Measurements from ENCODE around the gene SZT2. TPM values are rescaled to one million over a fixed set of nuclear protein-coding genes. Genes with fewer than 3 reads are reported as not detected.

The SZT2 gene
- total and polyA plus RNA-seq, 2 of the 13 experiments (the other 11 are each of a cell fraction or from before 2014, with no cell fraction given), result 8.0 to 8.8 TPM

- TF ChIP-seq ESRRA (CRISPR knock-in tag; IDR thresholded peaks at IDR 0.05; ENCODE audit: low read depth) (no peak), TFDP2 (CRISPR knock-in tag; IDR thresholded peaks at IDR 0.05) (no peak), ZNF407 (CRISPR knock-in tag; IDR thresholded peaks at IDR 0.05; ENCODE audit: not compliant biosample characterization) (no peak), GRHL1 (CRISPR knock-in tag; conservative IDR thresholded peaks at IDR 0.05) (no peak), FLYWCH1 (CRISPR knock-in tag; IDR thresholded peaks at IDR 0.05) (no peak), ADNP (CRISPR knock-in tag; IDR thresholded peaks at IDR 0.05) (no peak), ATAD3A (CRISPR knock-in tag; IDR thresholded peaks at IDR 0.05) (no peak), ZNF547 (CRISPR knock-in tag; IDR thresholded peaks at IDR 0.05) (no peak), CREM (IDR thresholded peaks at IDR 0.05) (peak; percentile 26; the same call in 1 of the 2 replicates), CREM (CRISPR knock-in tag; IDR thresholded peaks at IDR 0.05) (no peak), ZMYM3 (CRISPR knock-in tag; IDR thresholded peaks at IDR 0.05) (0 out of 2 replicates have a peak, but pooled peaks have one; percentile 12), ETS1 (CRISPR knock-in tag; IDR thresholded peaks at IDR 0.05) (no peak), MIXL1 (CRISPR knock-in tag; IDR thresholded peaks at IDR 0.05) (no peak), PATZ1 (CRISPR knock-in tag; IDR thresholded peaks at IDR 0.05) (peak; percentile 16; the same call in 1 of the 2 replicates)
Measured at GRCh38 chr1:43465505-43466067, 75.9 kb downstream of the SZT2 start (continued).
